Activated CD8-positive, alpha-beta T cell treated with anti-CD3 and anti-CD28 coated beads for 36 hours (primary cell): ENCODE results near the gene TCEAL5. TPM values are rescaled to one million over a fixed set of nuclear protein-coding genes. Genes with fewer than 3 reads are reported as not detected.

ENCODE experiments used
- ATAC-seq: fragments of 200-7000 bp; cut with Tn5 transposase; one replicate; pipeline ENCODE4 v1.10.0; 2021; ENCODE audit warnings: mild to moderate bottlenecking, moderate library complexity
- CTCF ChIA-PET: fragments of 350-600 bp; sonication (Branson Sonifier 250); formaldehyde crosslinking; loops from one replicate; lab custom pipeline; 2021; ENCODE audit warnings: antibody characterized with exemption; lab: Charles Lee
- POLR2A ChIA-PET: fragments of 350-600 bp; sonication (Branson Sonifier 250); formaldehyde crosslinking; loops from one replicate; lab custom pipeline; 2021; ENCODE audit warnings: antibody characterized with exemption; lab: Charles Lee
- DNase-seq: peaks from one replicate; pipeline ENCODE4 v3.0.0-alpha.2; 2020
- H3K27ac Mint-ChIP-seq: one replicate; pipeline ENCODE4 v1.8.0; 2021; ENCODE audit warnings: mild to moderate bottlenecking, mixed read lengths
- H3K27me3 Mint-ChIP-seq: one replicate; pipeline ENCODE4 v1.8.0; 2021; ENCODE audit warnings: mixed read lengths
- H3K36me3 Mint-ChIP-seq: one replicate; pipeline ENCODE4 v1.8.0; 2021; ENCODE audit warnings: low read depth, mixed read lengths
- H3K4me1 Mint-ChIP-seq: one replicate; pipeline ENCODE4 v1.8.0; 2021; ENCODE audit warnings: low read depth, mixed read lengths
- H3K4me3 Mint-ChIP-seq: one replicate; pipeline ENCODE4 v1.8.0; 2021; ENCODE audit warnings: mild to moderate bottlenecking, moderate library complexity, mixed read lengths
- H3K9me3 Mint-ChIP-seq: one replicate; pipeline ENCODE4 v1.8.0; 2021; ENCODE audit warnings: mixed read lengths
- intact Hi-C: fragments of 100-400 bp; cut with micrococcal nuclease; formaldehyde crosslinking; loops from one replicate; pipeline ENCODE4 v1.10.0; 2022
- total RNA-seq, 2 experiments: library from RNA; stranded (reverse); gene quantifications; one replicate each; pipeline ENCODE4 v1.2.3, GENCODE V29; 2021
- TF ChIP-seq, protein P1 (sequence below): fragments of 200-600 bp; IDR thresholded peaks from one replicate; pipeline ENCODE4 v1.8.0; 2022; ENCODE audit warnings: antibody characterized with exemption, mild to moderate bottlenecking

The TCEAL5 gene
- total RNA-seq, 2 experiments from 2014 or later = not detected

DNA sequence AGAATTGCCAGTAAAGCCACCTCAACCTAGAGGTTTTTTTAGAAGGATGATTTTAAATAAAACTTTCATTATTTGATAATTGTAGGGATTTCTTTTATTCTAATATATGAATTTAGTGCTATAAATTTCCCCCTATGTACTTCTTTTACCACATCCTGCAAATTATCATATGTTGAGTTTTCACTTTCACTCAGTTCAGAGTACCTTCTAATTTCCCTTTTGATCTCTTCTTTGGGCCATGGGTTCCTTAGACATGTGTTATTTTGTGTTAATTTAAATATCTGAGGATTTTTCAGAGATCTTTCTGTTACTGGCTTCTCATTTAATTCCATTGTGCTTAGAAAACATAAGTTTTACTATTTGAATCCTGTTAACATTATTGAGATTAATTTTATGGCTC is 28.2 kb upstream of the TCEAL5 start:
- Mint-ChIP-seq H3K9me3 (no peaks in the 10 kb centered on the region), H3K36me3 (peaks cover 2% of the 10 kb centered on the region), H3K4me1 (peaks cover 9% of the 10 kb centered on the region), H3K4me3 (no peak overlapping the region), H3K27me3 (no peaks in the 10 kb centered on the region), H3K27ac (peak overlapping the region; percentile 20)
- ATAC-seq (peak; percentile 53), DNase-seq (no peak)
- POLR2A ChIA-PET = no interaction called here
- CTCF ChIA-PET = no interaction called here
- TF ChIP-seq, protein P1, sequence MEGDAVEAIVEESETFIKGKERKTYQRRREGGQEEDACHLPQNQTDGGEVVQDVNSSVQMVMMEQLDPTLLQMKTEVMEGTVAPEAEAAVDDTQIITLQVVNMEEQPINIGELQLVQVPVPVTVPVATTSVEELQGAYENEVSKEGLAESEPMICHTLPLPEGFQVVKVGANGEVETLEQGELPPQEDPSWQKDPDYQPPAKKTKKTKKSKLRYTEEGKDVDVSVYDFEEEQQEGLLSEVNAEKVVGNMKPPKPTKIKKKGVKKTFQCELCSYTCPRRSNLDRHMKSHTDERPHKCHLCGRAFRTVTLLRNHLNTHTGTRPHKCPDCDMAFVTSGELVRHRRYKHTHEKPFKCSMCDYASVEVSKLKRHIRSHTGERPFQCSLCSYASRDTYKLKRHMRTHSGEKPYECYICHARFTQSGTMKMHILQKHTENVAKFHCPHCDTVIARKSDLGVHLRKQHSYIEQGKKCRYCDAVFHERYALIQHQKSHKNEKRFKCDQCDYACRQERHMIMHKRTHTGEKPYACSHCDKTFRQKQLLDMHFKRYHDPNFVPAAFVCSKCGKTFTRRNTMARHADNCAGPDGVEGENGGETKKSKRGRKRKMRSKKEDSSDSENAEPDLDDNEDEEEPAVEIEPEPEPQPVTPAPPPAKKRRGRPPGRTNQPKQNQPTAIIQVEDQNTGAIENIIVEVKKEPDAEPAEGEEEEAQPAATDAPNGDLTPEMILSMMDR = no peak
- intact Hi-C loops = no loop called here

DNA sequence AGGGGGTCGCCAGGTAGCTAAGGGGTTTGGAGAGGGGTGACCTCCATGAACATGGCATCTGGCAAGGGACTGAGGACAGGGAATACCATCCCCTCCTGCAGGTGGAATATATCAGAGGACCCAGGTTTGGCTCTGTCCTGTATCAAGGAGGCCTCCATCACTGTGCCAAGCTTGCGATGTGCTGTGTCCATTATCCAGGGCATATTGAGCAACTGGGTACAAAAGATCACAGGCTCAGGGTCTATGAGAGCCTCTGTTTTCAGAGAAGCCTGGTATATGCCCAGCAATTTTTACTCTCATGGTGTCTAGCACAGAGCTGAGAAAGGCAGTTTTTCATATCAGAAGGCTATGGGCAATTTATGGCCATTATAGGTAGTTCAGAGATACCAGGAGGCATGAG is 16.6 kb upstream of the TCEAL5 start:
- ChIA-PET POLR2A (no interaction called here), CTCF (no interaction called here)
- DNase-seq (no peak), ATAC-seq (no peak)
- peaks cover 2% of the 10 kb centered on the region for H3K9me3 Mint-ChIP-seq
- no peaks in the 10 kb centered on the region for H3K4me1 Mint-ChIP-seq
- H3K4me3 Mint-ChIP-seq = no peak overlapping the region
- H3K27me3 Mint-ChIP-seq = no peaks in the 10 kb centered on the region
- intact Hi-C loops = no loop called here
- TF ChIP-seq, protein P1 = no peak
- H3K27ac Mint-ChIP-seq = no peak overlapping the region
- no peaks in the 10 kb centered on the region for H3K36me3 Mint-ChIP-seq

- Mint-ChIP-seq H3K36me3 (no peaks in the 10 kb centered on the region), H3K27ac (no peak overlapping the region), H3K27me3 (peaks cover 35% of the 10 kb centered on the region), H3K4me1 (peaks cover 5% of the 10 kb centered on the region), H3K9me3 (no peaks in the 10 kb centered on the region), H3K4me3 (no peak overlapping the region)
- ChIA-PET POLR2A (no interaction called here), CTCF (no interaction called here)
- TF ChIP-seq, protein P1 = no peak
- ATAC-seq (no peak), DNase-seq (no peak)
- intact Hi-C loops = no loop called here
Measured at GRCh38 chrX:103279624-103280023, 3.1 kb upstream of the TCEAL5 start.

- ChIA-PET CTCF (no interaction called here), POLR2A (no interaction called here)
- no peak for DNase-seq
- peaks cover 5% of the 10 kb centered on the region for H3K4me1 Mint-ChIP-seq
- no peak overlapping the region for H3K27ac Mint-ChIP-seq
- H3K36me3 Mint-ChIP-seq = no peaks in the 10 kb centered on the region
- no peaks in the 10 kb centered on the region for H3K9me3 Mint-ChIP-seq
- ATAC-seq = no peak
- H3K27me3 Mint-ChIP-seq = peaks cover 39% of the 10 kb centered on the region
- intact Hi-C loops = no loop called here
- H3K4me3 Mint-ChIP-seq = peak overlapping the region; percentile 38
- TF ChIP-seq, protein P1 = no peak
Measured at GRCh38 chrX:103275947-103276567, 493 bp downstream of the TCEAL5 start.

- intact Hi-C loops = no loop called here
- ChIA-PET CTCF (no interaction called here), POLR2A (no interaction called here)
- H3K27ac Mint-ChIP-seq = no peak overlapping the region
- no peaks in the 10 kb centered on the region for H3K36me3 Mint-ChIP-seq
- TF ChIP-seq, protein P1 = no peak
- H3K9me3 Mint-ChIP-seq = no peaks in the 10 kb centered on the region
- H3K27me3 Mint-ChIP-seq = peaks cover 31% of the 10 kb centered on the region
- no peak overlapping the region for H3K4me3 Mint-ChIP-seq
- ATAC-seq (no peak), DNase-seq (no peak)
- peaks cover 5% of the 10 kb centered on the region for H3K4me1 Mint-ChIP-seq
Measured at GRCh38 chrX:103274284-103274683, 2.3 kb downstream of the TCEAL5 start.
